Measurements from ENCODE around the gene GJB5. TPM values are rescaled to one million over a fixed set of nuclear protein-coding genes. Genes with fewer than 3 reads are reported as not detected.

The GJB5 gene
- polyA plus RNA-seq, 1 of the 3 experiments (the other 2 are of a cell fraction), result not detected

- no peaks in the 10 kb centered on the region for H3K9me3 ChIP-seq
- POLR2A ChIA-PET, result no interaction called here
- TF ChIP-seq RCOR1 (IDR thresholded peaks at IDR 0.05; ENCODE audit: low read length) (no peak), CHD2 (IDR thresholded peaks at IDR 0.05; ENCODE audit: low read length, partially characterized antibody) (no peak), GABPA (IDR thresholded peaks at IDR 0.05; ENCODE audit: low read depth) (no peak), MAX (IDR thresholded peaks at IDR 0.05; ENCODE audit: low read depth) (no peak), YY1 (IDR thresholded peaks at IDR 0.05; ENCODE audit: low read depth) (no peak), SIN3A (IDR thresholded peaks at IDR 0.05; ENCODE audit: borderline replicate concordance, low read depth, low read length) (no peak), SMC3 (IDR thresholded peaks at IDR 0.05; ENCODE audit: low read depth, low read length) (no peak), FOXJ3 (CRISPR knock-in tag; IDR thresholded peaks at IDR 0.05) (no peak), GATA2 (CRISPR knock-in tag; IDR thresholded peaks at IDR 0.05) (no peak), TAF1 (IDR thresholded peaks at IDR 0.05; ENCODE audit: borderline replicate concordance, low read depth, low read length) (no peak), POLR2AphosphoS5 (IDR thresholded peaks at IDR 0.05; ENCODE audit: low read depth, low read length) (no peak), MEF2A (IDR thresholded peaks at IDR 0.05; ENCODE audit: borderline replicate concordance, low read depth) (no peak), ZBTB33 (IDR thresholded peaks at IDR 0.05; ENCODE audit: borderline replicate concordance, low read depth) (no peak)
- TF ChIP-seq, protein P1, sequence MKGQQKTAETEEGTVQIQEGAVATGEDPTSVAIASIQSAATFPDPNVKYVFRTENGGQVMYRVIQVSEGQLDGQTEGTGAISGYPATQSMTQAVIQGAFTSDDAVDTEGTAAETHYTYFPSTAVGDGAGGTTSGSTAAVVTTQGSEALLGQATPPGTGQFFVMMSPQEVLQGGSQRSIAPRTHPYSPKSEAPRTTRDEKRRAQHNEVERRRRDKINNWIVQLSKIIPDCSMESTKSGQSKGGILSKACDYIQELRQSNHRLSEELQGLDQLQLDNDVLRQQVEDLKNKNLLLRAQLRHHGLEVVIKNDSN (IDR thresholded peaks at IDR 0.05; ENCODE audit: borderline replicate concordance, low read depth), result no peak
- TF ChIP-seq, protein P2, sequence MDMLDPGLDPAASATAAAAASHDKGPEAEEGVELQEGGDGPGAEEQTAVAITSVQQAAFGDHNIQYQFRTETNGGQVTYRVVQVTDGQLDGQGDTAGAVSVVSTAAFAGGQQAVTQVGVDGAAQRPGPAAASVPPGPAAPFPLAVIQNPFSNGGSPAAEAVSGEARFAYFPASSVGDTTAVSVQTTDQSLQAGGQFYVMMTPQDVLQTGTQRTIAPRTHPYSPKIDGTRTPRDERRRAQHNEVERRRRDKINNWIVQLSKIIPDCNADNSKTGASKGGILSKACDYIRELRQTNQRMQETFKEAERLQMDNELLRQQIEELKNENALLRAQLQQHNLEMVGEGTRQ (IDR thresholded peaks at IDR 0.05; ENCODE audit: borderline replicate concordance, low read depth, low read length), result no peak
Measured at GRCh38 chr1:34803770-34804169, 48.9 kb downstream of the GJB5 start.

More at GRCh38 chr1:34803770-34804169, 48.9 kb downstream of the GJB5 start:
- DNase-seq, result no peak
- Histone ChIP-seq H3K4me2 (no peak overlapping the region), H3F3A (replicated peaks; ENCODE audit: insufficient read depth) (no peaks in the 10 kb centered on the region), H3K27ac (ENCODE audit: low read depth in 2 of 2, low read length in 1 of 2) (no peak overlapping the region), H3K79me2 (ENCODE audit: insufficient read depth) (no peaks in the 10 kb centered on the region), H3K36me3 (replicated peaks in 1 of 2; ENCODE audit: control insufficient read depth in 1 of 2, insufficient read depth in 2 of 2, low read length in 1 of 2) (no peaks in the 10 kb centered on the region), H4K20me1 (ENCODE audit: insufficient read depth) (no peaks in the 10 kb centered on the region), H3K9ac (no peak overlapping the region), H3K9me2 (no peaks in the 10 kb centered on the region), H3K4me3 (ENCODE audit: low read depth in 2 of 2, low read length in 1 of 2) (no peak overlapping the region), H3K4me1 (ENCODE audit: control insufficient read depth in 1 of 2, insufficient read depth in 2 of 2, low read depth in 1 of 2, low read length in 1 of 2) (peaks cover 0 to 9% of the 10 kb centered on the region in 2 experiments; a peak in 1 of 4 replicates), H3K27me3 (ENCODE audit: insufficient read depth) (no peaks in the 10 kb centered on the region), H2AFZ (ENCODE audit: low read depth) (no peak overlapping the region)
- WGBS (ENCODE audit: low lambda C conversion rate), result 42% methylated on average over 3 of the region's 3 CpGs
- CTCF ChIA-PET, result interaction anchor here (1.0 to 3.5 kb wide), 5 partner anchors 10 to 63 kb away, joined by 3 to 31 read pairs (median 4); no protein-coding TSS in a partner anchor

All from SK-N-SH (cell line).